Tibial artery (tissue), 4 donors: ENCODE measurements around the gene RNF31.

ENCODE experiments used
- DNase-seq, 2 donors: peaks; one replicate each; pipeline ENCODE4 v3.0.0-alpha.2; 2019
- H3K27ac ChIP-seq, 2 donors: fragments of 200-600 bp; sonication (generic) in 1 of 2; 1 replicate in 1 of 2; 2 replicates in 1 of 2; pipeline ENCODE4 v1.5.1; 2018 to 2019; ENCODE audit warnings: mild to moderate bottlenecking in 1 of 2
- H3K27me3 ChIP-seq, 2 donors: fragments of 200-600 bp; sonication (generic) in 1 of 2; one replicate each; pipeline versions ENCODE4 v1.5.1 to v1.6.0; 2016 to 2019
- H3K36me3 ChIP-seq, 3 donors: fragments of 200-600 bp; sonication (generic) in 2 of 3; one replicate each; pipeline ENCODE4 v1.5.1; 2016 to 2019; ENCODE audit warnings: mild to moderate bottlenecking in 2 of 3
- H3K4me1 ChIP-seq, 4 donors: fragments of 200-600 bp; sonication (generic) in 2 of 4; 1 replicate in 3 of 4; 2 replicates in 1 of 4; pipeline ENCODE4 v1.5.1; 2016 to 2019
- H3K4me3 ChIP-seq, 2 donors: fragments of 200-600 bp; sonication (generic) in 1 of 2; 1 replicate in 1 of 2; 2 replicates in 1 of 2; pipeline ENCODE4 v1.5.1; 2018 to 2019; ENCODE audit warnings: mild to moderate bottlenecking in 2 of 2
- H3K9me3 ChIP-seq, 3 donors: fragments of 200-600 bp; sonication (generic) in 1 of 3; one replicate each; pipeline ENCODE4 v1.5.1; 2016 to 2019
- CTCF ChIP-seq, 2 experiments: fragments of 200-600 bp in 1 of 2; fragments of 450-650 bp in 1 of 2; IDR thresholded peaks; one replicate each; pipeline ENCODE4 v1.5.1; 2017 to 2019; ENCODE audit warnings: antibody characterized with exemption in 2 of 2, mild to moderate bottlenecking in 1 of 2, moderate library complexity in 1 of 2
- intact Hi-C: fragments of 100-400 bp; cut with DNase I; formaldehyde crosslinking; loops from one replicate; pipeline ENCODE4 v1.15.0; 2023; ENCODE audit warnings: low total_unique reads

Gene RNF31

GRCh38 chr14:24159777-24160498 is 12.6 kb downstream of the RNF31 start:
- no peaks in the 10 kb centered on the region for H3K9me3 ChIP-seq
- H3K4me3 ChIP-seq: no peak overlapping the region
- peaks cover 0 to 37% (median 28%) of the 10 kb centered on the region in 4 donors for H3K4me1 ChIP-seq
- DNase-seq: no peak
- intact Hi-C loops: no loop called here
- no peak for TF ChIP-seq CTCF (IDR thresholded peaks at IDR 0.05)
- no peaks in the 10 kb centered on the region for H3K27me3 ChIP-seq
- H3K36me3 ChIP-seq: peaks cover 59 to 79% (median 60%) of the 10 kb centered on the region in 3 donors
- H3K27ac ChIP-seq: peak overlapping the region; percentile 84 to 93

- H3K36me3 ChIP-seq: peaks cover 59 to 79% (median 60%) of the 10 kb centered on the region in 3 donors
- intact Hi-C loops: no loop called here
- no peak overlapping the region for H3K4me3 ChIP-seq
- H3K4me1 ChIP-seq: peaks cover 0 to 37% (median 28%) of the 10 kb centered on the region in 4 donors
- no peak for TF ChIP-seq CTCF (IDR thresholded peaks at IDR 0.05)
- no peaks in the 10 kb centered on the region for H3K27me3 ChIP-seq
- no peaks in the 10 kb centered on the region for H3K9me3 ChIP-seq
- peak overlapping the region; percentile 84 to 93 for H3K27ac ChIP-seq
- no peak for DNase-seq
Observed at GRCh38 chr14:24160499-24160849, 13.2 kb downstream of the RNF31 start.

- Histone ChIP-seq H3K27ac (peak within 1 kb of the TSS; percentile 84 to 93), H3K4me3 (peak within 1 kb of the TSS; percentile 69 to 72), H3K36me3 (peaks cover 59 to 79% (median 60%) of the 10 kb centered on the region in 3 donors), H3K9me3 (no peaks in the 10 kb centered on the region), H3K4me1 (peaks cover 0 to 37% (median 28%) of the 10 kb centered on the region in 4 donors), H3K27me3 (no peaks in the 10 kb centered on the region)
- peak; percentile 89 to 97 for TF ChIP-seq CTCF (IDR thresholded peaks at IDR 0.05)
- peak; percentile 96 to 98 for DNase-seq
- intact Hi-C loops: no loop called here
Observed at GRCh38 chr14:24160850-24161804, 13.8 kb downstream of the RNF31 start, which contains the start of gene IRF9. Gene IRF9, plus strand, starts transcription at chr14:24161265. Its CDS starts 880 bp downstream, at chr14:24162145.

GRCh38 chr14:24162093-24162492 is 14.8 kb downstream of the RNF31 start:
- no peaks in the 10 kb centered on the region for H3K27me3 ChIP-seq
- peaks cover 0 to 37% (median 28%) of the 10 kb centered on the region in 4 donors for H3K4me1 ChIP-seq
- DNase-seq: no peak
- H3K9me3 ChIP-seq: no peaks in the 10 kb centered on the region
- peak overlapping the region; percentile 69 to 72 for H3K4me3 ChIP-seq
- H3K36me3 ChIP-seq: peaks cover 57 to 79% (median 60%) of the 10 kb centered on the region in 3 donors
- no peak for TF ChIP-seq CTCF (IDR thresholded peaks at IDR 0.05)
- intact Hi-C loops: no loop called here
- peak overlapping the region; percentile 84 to 93 for H3K27ac ChIP-seq

GRCh38 chr14:24164518-24164991 is 17.3 kb downstream of the RNF31 start:
- Histone ChIP-seq H3K36me3 (peaks cover 47 to 82% (median 63%) of the 10 kb centered on the region in 3 donors), H3K4me1 (peaks cover 0 to 37% (median 28%) of the 10 kb centered on the region in 4 donors), H3K27ac (no peak overlapping the region), H3K27me3 (no peaks in the 10 kb centered on the region), H3K4me3 (no peak overlapping the region), H3K9me3 (no peaks in the 10 kb centered on the region)
- TF ChIP-seq CTCF (IDR thresholded peaks at IDR 0.05): no peak
- no peak for DNase-seq
- intact Hi-C loops: no loop called here
